Astrocyte (in vitro differentiated cells and primary cell): Measurements from ENCODE around the gene COPS2.

Experiments
- EZH2 ChIP-seq: IDR thresholded peaks from 2 replicates; pipeline ENCODE4 v1.6.1; 2012; ENCODE audit warnings: mild to moderate bottlenecking, low read length, inconsistent platforms; ENCODE audit not compliant: insufficient read depth
- TF ChIP-seq, protein P1 (sequence below): IDR thresholded peaks from 2 replicates; pipeline ENCODE4 v1.5.1; 2011; ENCODE audit warnings: low read depth, mild to moderate bottlenecking, inconsistent platforms, low read length, moderate library complexity; ENCODE audit not compliant: insufficient read depth

GRCh38 chr15:49121901-49122300, 33.5 kb downstream of the COPS2 start:
- TF ChIP-seq, protein P1, sequence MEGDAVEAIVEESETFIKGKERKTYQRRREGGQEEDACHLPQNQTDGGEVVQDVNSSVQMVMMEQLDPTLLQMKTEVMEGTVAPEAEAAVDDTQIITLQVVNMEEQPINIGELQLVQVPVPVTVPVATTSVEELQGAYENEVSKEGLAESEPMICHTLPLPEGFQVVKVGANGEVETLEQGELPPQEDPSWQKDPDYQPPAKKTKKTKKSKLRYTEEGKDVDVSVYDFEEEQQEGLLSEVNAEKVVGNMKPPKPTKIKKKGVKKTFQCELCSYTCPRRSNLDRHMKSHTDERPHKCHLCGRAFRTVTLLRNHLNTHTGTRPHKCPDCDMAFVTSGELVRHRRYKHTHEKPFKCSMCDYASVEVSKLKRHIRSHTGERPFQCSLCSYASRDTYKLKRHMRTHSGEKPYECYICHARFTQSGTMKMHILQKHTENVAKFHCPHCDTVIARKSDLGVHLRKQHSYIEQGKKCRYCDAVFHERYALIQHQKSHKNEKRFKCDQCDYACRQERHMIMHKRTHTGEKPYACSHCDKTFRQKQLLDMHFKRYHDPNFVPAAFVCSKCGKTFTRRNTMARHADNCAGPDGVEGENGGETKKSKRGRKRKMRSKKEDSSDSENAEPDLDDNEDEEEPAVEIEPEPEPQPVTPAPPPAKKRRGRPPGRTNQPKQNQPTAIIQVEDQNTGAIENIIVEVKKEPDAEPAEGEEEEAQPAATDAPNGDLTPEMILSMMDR: no peak
- TF ChIP-seq EZH2: no peak
